H1 (cell line): Measurements from ENCODE around the gene RAD51B. TPM values are rescaled to one million over a fixed set of nuclear protein-coding genes. Genes with fewer than 3 reads are reported as not detected.

Experiments
- CTCF ChIA-PET: fragments of 300-600 bp; sonication (Branson Sonifier 250); formaldehyde crosslinking; loops from one replicate; lab custom pipeline; 2021; ENCODE audit not compliant: partially characterized antibody; lab: Charles Lee
- POLR2A ChIA-PET: fragments of 300-600 bp; sonication (Branson Sonifier 250); formaldehyde crosslinking; loops from one replicate; lab custom pipeline; 2021; ENCODE audit warnings: inconsistent platforms; ENCODE audit not compliant: partially characterized antibody; lab: Charles Lee
- DNase-seq, 2 experiments: peaks; one replicate each; pipeline versions ENCODE4 v3.0.0 to v3.0.0-alpha.2; 2010 to 2022; ENCODE audit warnings: low spot score in 2 of 2, low read depth in 1 of 2, mixed read lengths in 1 of 2
- FAIRE-seq: peaks from 2 replicates; lab custom pipeline; 2011; peaks lifted over from hg19 to GRCh38; lab: Jason Lieb, UNC
- H2AFZ ChIP-seq: 2 replicates; pipeline ENCODE4 v1.8.1; 2012; ENCODE audit warnings: low read length, inconsistent platforms
- H2AK5ac ChIP-seq: 2 replicates; pipeline ENCODE4 v1.6.1; 2013; ENCODE audit warnings: low read depth, low read length
- H2BK120ac ChIP-seq: replicated peaks from 2 replicates; pipeline ENCODE3; 2013; ENCODE audit warnings: low read depth, low read length, inconsistent platforms
- H2BK12ac ChIP-seq: 2 replicates; pipeline ENCODE4 v1.6.1; 2013; ENCODE audit warnings: low read depth, low read length
- H2BK15ac ChIP-seq: 2 replicates; pipeline ENCODE4 v1.6.1; 2013; ENCODE audit warnings: low read length
- H2BK20ac ChIP-seq: 2 replicates; pipeline ENCODE4 v1.6.1; 2013; ENCODE audit warnings: low read length
- H2BK5ac ChIP-seq: 2 replicates; pipeline ENCODE4 v1.6.1; 2013; ENCODE audit warnings: low read depth, low read length
- H3K14ac ChIP-seq: 2 replicates; pipeline ENCODE4 v1.6.1; 2013; ENCODE audit warnings: inconsistent platforms; ENCODE audit not compliant: insufficient read length
- H3K18ac ChIP-seq: 2 replicates; pipeline ENCODE4 v1.6.1; 2013; ENCODE audit warnings: low read length; ENCODE audit errors: extremely low read depth
- H3K23ac ChIP-seq: 2 replicates; pipeline ENCODE4 v1.6.1; 2013; ENCODE audit warnings: inconsistent platforms; ENCODE audit not compliant: insufficient read length
- H3K23me2 ChIP-seq: 2 replicates; pipeline ENCODE4 v1.6.1; 2013; ENCODE audit warnings: low read depth, low read length
- H3K27ac ChIP-seq: 2 replicates; pipeline ENCODE4 v1.6.1; 2011; ENCODE audit warnings: low read depth, low read length, inconsistent platforms
- H3K27me3 ChIP-seq, 4 experiments: replicated peaks in 1 of 4; 1 replicate in 1 of 4; 2 replicates in 3 of 4; pipeline versions ENCODE4 v1.6.1 to v1.8.1; 2011 to 2013; ENCODE audit warnings: low read length in 3 of 4, mild to moderate bottlenecking in 3 of 4, inconsistent platforms in 2 of 4, mixed read lengths in 2 of 4, moderate library complexity in 1 of 4; ENCODE audit not compliant: control insufficient read depth in 3 of 4, insufficient read depth in 3 of 4; ENCODE audit errors: extremely low read depth in 1 of 4
- H3K36me3 ChIP-seq, 4 experiments: 2 replicates each; pipeline versions ENCODE4 v1.6.1 to v1.8.1; 2011 to 2013; ENCODE audit warnings: mild to moderate bottlenecking in 4 of 4, low read length in 3 of 4, moderate library complexity in 2 of 4, control low read depth in 1 of 4, inconsistent platforms in 1 of 4; ENCODE audit not compliant: insufficient read depth in 4 of 4, control insufficient read depth in 2 of 4
- H3K4ac ChIP-seq: replicated peaks from 2 replicates; pipeline ENCODE3; 2013; ENCODE audit warnings: low read length, low read depth, mixed read lengths, inconsistent platforms; ENCODE audit not compliant: insufficient read length
- H3K4me1 ChIP-seq, 4 experiments: replicated peaks in 1 of 4; 1 replicate in 1 of 4; 2 replicates in 3 of 4; pipeline versions ENCODE4 v1.6.1 to v1.8.1; 2011 to 2013; ENCODE audit warnings: low read length in 3 of 4, inconsistent platforms in 2 of 4, mixed read lengths in 1 of 4; ENCODE audit not compliant: insufficient read depth in 4 of 4, control insufficient read depth in 3 of 4
- H3K4me2 ChIP-seq, 2 experiments: 2 replicates each; pipeline versions ENCODE4 v1.6.1 to v1.8.1; 2011 to 2013; ENCODE audit warnings: low read depth in 2 of 2, low read length in 2 of 2, control low read depth in 1 of 2, inconsistent platforms in 1 of 2, mild to moderate bottlenecking in 1 of 2; ENCODE audit not compliant: insufficient read depth in 1 of 2
- H3K4me3 ChIP-seq, 4 experiments: fragments of 200-600, 300-600 bp in 1 of 4; sonication (generic), shearing (Covaris generic), sonication (Bioruptor Twin) in 1 of 4; 2 replicates each; pipeline versions ENCODE4 v1.5.1 to v1.8.1; 2011 to 2016; ENCODE audit warnings: low read length in 4 of 4, low read depth in 3 of 4, control low read depth in 2 of 4, inconsistent platforms in 2 of 4, mild to moderate bottlenecking in 2 of 4, mixed read lengths in 1 of 4, moderate library complexity in 1 of 4; ENCODE audit not compliant: insufficient read depth in 2 of 4; ENCODE audit errors: extremely low read depth in 1 of 4
- H3K56ac ChIP-seq: replicated peaks from 2 replicates; pipeline ENCODE3; 2013; ENCODE audit warnings: low read depth, mild to moderate bottlenecking, mixed read lengths, low read length, inconsistent platforms; ENCODE audit not compliant: insufficient read length
- H3K79me1 ChIP-seq: 2 replicates; pipeline ENCODE4 v1.6.1; 2013; ENCODE audit warnings: low read depth, low read length, control low read depth
- H3K79me2 ChIP-seq, 2 experiments: 2 replicates each; pipeline versions ENCODE4 v1.6.1 to v1.8.1; 2012 to 2013; ENCODE audit warnings: low read length in 2 of 2, mild to moderate bottlenecking in 2 of 2, inconsistent platforms in 1 of 2; ENCODE audit not compliant: insufficient read depth in 2 of 2, control insufficient read depth in 1 of 2
- H3K9ac ChIP-seq, 4 experiments: replicated peaks in 1 of 4; 1 replicate in 1 of 4; 2 replicates in 3 of 4; pipeline versions ENCODE4 v1.6.1 to v1.8.1; 2011 to 2013; ENCODE audit warnings: low read depth in 3 of 4, low read length in 3 of 4, control low read depth in 2 of 4, mild to moderate bottlenecking in 2 of 4, moderate library complexity in 2 of 4, inconsistent platforms in 1 of 4; ENCODE audit errors: extremely low read depth in 1 of 4
- H3K9me3 ChIP-seq, 2 experiments: 2 replicates each; pipeline versions ENCODE4 v1.6.1 to v1.8.1; 2012 to 2013; ENCODE audit warnings: mild to moderate bottlenecking in 2 of 2, moderate library complexity in 2 of 2, control low read depth in 1 of 2, inconsistent platforms in 1 of 2, low read depth in 1 of 2, low read length in 1 of 2, mixed read lengths in 1 of 2; ENCODE audit not compliant: insufficient read depth in 2 of 2
- H4K20me1 ChIP-seq, 2 experiments: replicated peaks in 1 of 2; 2 replicates each; pipeline versions ENCODE3 to v1.8.1; 2011 to 2013; ENCODE audit warnings: inconsistent platforms in 2 of 2, low read length in 2 of 2, mild to moderate bottlenecking in 1 of 2; ENCODE audit not compliant: insufficient read depth in 2 of 2, control insufficient read depth in 1 of 2
- H4K5ac ChIP-seq: 2 replicates; pipeline ENCODE4 v1.6.1; 2013; ENCODE audit warnings: low read length, low read depth, mixed read lengths, inconsistent platforms; ENCODE audit not compliant: insufficient read length
- H4K8ac ChIP-seq: 2 replicates; pipeline ENCODE4 v1.8.0; 2013; ENCODE audit warnings: mild to moderate bottlenecking, moderate library complexity, low read length, inconsistent platforms; ENCODE audit not compliant: insufficient read depth; ENCODE audit errors: extremely low read depth
- H4K91ac ChIP-seq: replicated peaks from 2 replicates; pipeline ENCODE3; 2013; ENCODE audit warnings: low read length, mixed read lengths, inconsistent platforms; ENCODE audit not compliant: insufficient read length
- ASH2L ChIP-seq: fragments of 200-600, 300-600 bp; sonication (generic); IDR thresholded peaks from one replicate; pipeline ENCODE4 v1.7.1; 2017; ENCODE audit warnings: low read length
- BCL11A ChIP-seq, 2 experiments: IDR thresholded peaks; one replicate each; pipeline ENCODE4 v1.6.1; 2011; ENCODE audit warnings: low read depth in 2 of 2, low read length in 2 of 2, mild to moderate bottlenecking in 2 of 2
- BRCA1 ChIP-seq: IDR thresholded peaks from 2 replicates; pipeline ENCODE4 v1.6.1; 2012; ENCODE audit warnings: low read depth, low read length, improper control_type of control experiment
- EGR1 ChIP-seq: IDR thresholded peaks from 2 replicates; pipeline ENCODE4 v1.6.1; 2011; ENCODE audit warnings: low read depth, low read length, borderline replicate concordance
- EP300 ChIP-seq, 2 experiments: IDR thresholded peaks; 1 replicate in 1 of 2; 2 replicates in 1 of 2; pipeline ENCODE4 v1.6.1; 2011 to 2012; ENCODE audit warnings: low read depth in 2 of 2, low read length in 2 of 2, mild to moderate bottlenecking in 2 of 2, borderline replicate concordance in 1 of 2, inconsistent platforms in 1 of 2, moderate library complexity in 1 of 2
- EZH2 ChIP-seq: fragments of 200-600 bp; sonication (generic); IDR thresholded peaks from 2 replicates; pipeline ENCODE4 v1.7.1; 2012; ENCODE audit warnings: low read depth, mild to moderate bottlenecking, moderate library complexity, low read length, inconsistent platforms; ENCODE audit not compliant: severe bottlenecking
- KDM4A ChIP-seq: IDR thresholded peaks from one replicate; pipeline ENCODE4 v1.7.1; 2012; ENCODE audit warnings: low read depth, mild to moderate bottlenecking, moderate library complexity, low read length, inconsistent platforms; ENCODE audit not compliant: severe bottlenecking
- SAP30 ChIP-seq: fragments of 300-600 bp; sonication (generic); IDR thresholded peaks from 2 replicates; pipeline ENCODE4 v1.7.1; 2012; ENCODE audit warnings: low read length, moderate library complexity, mild to moderate bottlenecking, inconsistent platforms; ENCODE audit not compliant: insufficient read depth, insufficient replicate concordance
- TAF1 ChIP-seq: IDR thresholded peaks from 2 replicates; pipeline ENCODE4 v1.6.1; 2011; ENCODE audit warnings: mild to moderate bottlenecking, low read depth, low read length
- TBP ChIP-seq: IDR thresholded peaks from 2 replicates; pipeline ENCODE4 v1.6.1; 2011; ENCODE audit warnings: low read depth, low read length, improper control_type of control experiment
- WGBS, 2 experiments: shearing (Covaris generic) in 1 of 2; methylation state at CpG; one replicate each; pipeline versions ENCODE4 v1.1.6 to v1.1.7; 2013 to 2015; ENCODE audit warnings: low lambda C conversion rate in 2 of 2, mixed read lengths in 2 of 2, inconsistent platforms in 1 of 2, low coverage in 1 of 2, missing lambda C conversion rate in 1 of 2; ENCODE audit not compliant: insufficient replicate concordance in 2 of 2, insufficient coverage in 1 of 2, insufficient read length in 1 of 2; ENCODE audit errors: extremely low coverage in 1 of 2, missing lambda C conversion rate in 1 of 2; 5-methylcytosine and 5-hydroxymethylcytosine counted together
- polyA plus RNA-seq, 7 experiments: library from polyadenylated mRNA; depleted of rRNA in 3 of 7; stranded (reverse) in 5 of 7; unstranded in 2 of 7; fragments of >200 nt in 5 of 7; fragments of 200-250 nt in 2 of 7; gene quantifications; 1 replicate in 5 of 7; 2 replicates in 1 of 7; 4 replicates in 1 of 7; pipeline versions ENCODE4 v1.2.1 to v1.2.3, GENCODE V29; 2011 to 2013; ENCODE audit warnings: missing spikeins in 2 of 7, mixed read lengths in 2 of 7
- total RNA-seq: library from RNA; stranded (reverse); fragmentation: NEBNext Ultra II Directional; extraction: Animal tissue kit (Norgen Biotek cat#: 25700); gene quantifications from 2 replicates; pipeline ENCODE4 v1.2.1, GENCODE V29; 2021

RAD51B gene
- total and polyA plus RNA-seq, 2 of the 8 experiments (the other 6 are each of a cell fraction or from before 2014, with no cell fraction given) = 3.9 to 14.9 TPM

GRCh38 chr14:68726093-68726695 lies 906.6 kb downstream of the RAD51B start:
- Histone ChIP-seq H3K4me2 (no peak overlapping the region), H2BK15ac (no peak overlapping the region), H4K91ac (no peak overlapping the region), H2AK5ac (no peak overlapping the region), H3K9ac (no peak overlapping the region), H3K18ac (no peak overlapping the region), H3K4me3 (no peak overlapping the region), H3K79me2 (no peaks in the 10 kb centered on the region), H3K23ac (no peak overlapping the region), H3K36me3 (no peaks in the 10 kb centered on the region), H3K14ac (no peak overlapping the region), H3K4ac (no peak overlapping the region), H4K20me1 (no peaks in the 10 kb centered on the region), H2BK5ac (no peak overlapping the region), H3K9me3 (no peaks in the 10 kb centered on the region), H3K4me1 (peaks cover 2 to 10% (median 5%) of the 10 kb centered on the region in 4 experiments; a peak in 6 of 7 replicates), H2AFZ (no peak overlapping the region), H3K27me3 (no peaks in the 10 kb centered on the region), H3K27ac (no peak overlapping the region), H4K8ac (no peak overlapping the region), H2BK12ac (no peak overlapping the region), H3K23me2 (no peaks in the 10 kb centered on the region; the same call in 1 of the 2 replicates), H3K56ac (no peak overlapping the region), H4K5ac (no peak overlapping the region), H3K79me1 (no peaks in the 10 kb centered on the region), H2BK120ac (no peak overlapping the region), H2BK20ac (no peak overlapping the region)
- FAIRE-seq (no peak), DNase-seq (no peak)
- WGBS, 2 experiments = 89% methylated on average over 5 of the region's 5 CpGs; no CpG with 5 or more reads in 1 of the 2 experiments
- TF ChIP-seq BRCA1 = no peak
- no peak for TF ChIP-seq TAF1
- no peak for TF ChIP-seq EZH2
- TF ChIP-seq SAP30 = no peak
- no peak for TF ChIP-seq EGR1
- TF ChIP-seq TBP = no peak
- no peak for TF ChIP-seq BCL11A (IDR thresholded peaks at IDR 0.05; ENCODE audit: low read depth in 2 of 2, low read length in 2 of 2)
- no peak for TF ChIP-seq EP300 (IDR thresholded peaks at IDR 0.05; ENCODE audit: borderline replicate concordance in 1 of 2, low read depth in 2 of 2, low read length in 2 of 2)
- TF ChIP-seq ASH2L = no peak
- no peak for TF ChIP-seq KDM4A
- CTCF ChIA-PET = interaction anchor here (5.8 kb wide), 1 partner anchor 8 kb away, joined by 50 read pairs; no protein-coding TSS in a partner anchor
- POLR2A ChIA-PET = interaction anchor here (1.3 kb wide), 1 partner anchor 67 kb away, joined by 3 read pairs; the partner anchor contains the start of gene ZFP36L1
